BJ (cell line): Measurements from ENCODE around the gene SAFB. TPM values are rescaled to one million over a fixed set of nuclear protein-coding genes. Genes with fewer than 3 reads are reported as not detected.

Experiments
- CTCF ChIA-PET: fragments of 350-600 bp; formaldehyde crosslinking; extraction: SDS; loops from one replicate; lab custom pipeline; 2021; ENCODE audit warnings: antibody characterized with exemption, inconsistent platforms; lab: Yijun Ruan, JAX
- POLR2A ChIA-PET: fragments of 300-600 bp; sonication (Branson Sonifier 250); formaldehyde crosslinking; extraction: SDS; loops from one replicate; lab custom pipeline; 2021; ENCODE audit warnings: antibody characterized with exemption; lab: Charles Lee
- DNase-seq: peaks from one replicate; pipeline ENCODE4 v3.0.0-alpha.2; 2011; ENCODE audit warnings: low read depth
- H3K27me3 ChIP-seq: 2 replicates; pipeline ENCODE4 v1.6.0; 2011; ENCODE audit warnings: low read length; ENCODE audit not compliant: control insufficient read depth, insufficient read depth
- H3K36me3 ChIP-seq: 2 replicates; pipeline ENCODE4 v1.5.1; 2011; ENCODE audit warnings: low read length; ENCODE audit not compliant: control insufficient read depth, insufficient read depth
- H3K4me3 ChIP-seq: 2 replicates; pipeline ENCODE4 v1.5.1; 2011; ENCODE audit warnings: low read depth, mild to moderate bottlenecking, control low read depth, low read length
- CTCF ChIP-seq: IDR thresholded peaks from 2 replicates; pipeline ENCODE4 v1.5.1; 2011; ENCODE audit warnings: low read depth, mild to moderate bottlenecking, control low read depth, inconsistent platforms, low read length, moderate library complexity; ENCODE audit not compliant: insufficient read depth
- polyA plus RNA-seq: library from polyadenylated mRNA; depleted of rRNA; stranded (reverse); fragments of >200 nt; gene quantifications from 2 replicates; pipeline ENCODE4 v1.2.3, GENCODE V29; 2011

Gene SAFB
- polyA plus RNA-seq, 1 experiment: 20.8 TPM

GRCh38 chr19:5635427-5635826, 12.5 kb downstream of the SAFB start:
- no peaks in the 10 kb centered on the region for H3K36me3 ChIP-seq
- H3K27me3 ChIP-seq: no peaks in the 10 kb centered on the region
- POLR2A ChIA-PET: no interaction called here
- TF ChIP-seq CTCF: no peak
- H3K4me3 ChIP-seq: no peak overlapping the region
- CTCF ChIA-PET: interaction anchor here (1.0 kb wide), 1 partner anchor 51 kb away, joined by 3 read pairs; no protein-coding TSS in a partner anchor
- no peak for DNase-seq

GRCh38 chr19:5637971-5638370, 15.1 kb downstream of the SAFB start:
- Histone ChIP-seq H3K27me3 (no peaks in the 10 kb centered on the region), H3K36me3 (peaks cover 3% of the 10 kb centered on the region), H3K4me3 (no peak overlapping the region)
- POLR2A ChIA-PET: no interaction called here
- no peak for TF ChIP-seq CTCF
- no peak for DNase-seq
- CTCF ChIA-PET: interaction anchor here (0.6 kb wide), 1 partner anchor 45 kb away, joined by 3 read pairs; no protein-coding TSS in a partner anchor

GRCh38 chr19:5641171-5641570, 18.3 kb downstream of the SAFB start:
- CTCF ChIA-PET: no interaction called here
- no peaks in the 10 kb centered on the region for H3K27me3 ChIP-seq
- no peak for TF ChIP-seq CTCF
- no peak overlapping the region for H3K4me3 ChIP-seq
- POLR2A ChIA-PET: no interaction called here
- peaks cover 7% of the 10 kb centered on the region for H3K36me3 ChIP-seq
- no peak for DNase-seq

DNA sequence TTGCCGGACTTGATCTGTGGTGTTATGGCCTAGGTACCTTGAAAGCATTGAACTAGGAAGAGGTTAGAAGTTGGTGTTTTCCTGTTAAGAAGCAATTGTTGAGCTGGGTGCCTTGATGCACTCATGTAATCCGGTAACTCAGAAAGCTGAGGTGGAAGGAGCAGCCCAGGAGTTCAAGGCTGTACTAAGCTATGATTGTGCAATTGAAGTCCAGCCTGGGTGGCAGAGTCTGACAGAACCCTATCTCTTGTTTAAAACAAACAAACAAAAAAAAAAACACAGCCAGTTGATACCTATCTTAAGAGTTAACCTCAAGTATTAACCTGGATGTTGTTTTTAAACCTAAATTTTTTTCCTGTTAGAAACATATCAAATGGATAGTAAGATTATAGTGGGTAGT, 19.3 kb downstream of the SAFB start:
- peaks cover 13% of the 10 kb centered on the region for H3K36me3 ChIP-seq
- H3K4me3 ChIP-seq: no peak overlapping the region
- POLR2A ChIA-PET: no interaction called here
- TF ChIP-seq CTCF: no peak
- CTCF ChIA-PET: no interaction called here
- H3K27me3 ChIP-seq: no peaks in the 10 kb centered on the region
- DNase-seq: no peak

- DNase-seq: no peak
- ChIA-PET POLR2A (no interaction called here), CTCF (no interaction called here)
- Histone ChIP-seq H3K36me3 (peaks cover 18% of the 10 kb centered on the region), H3K27me3 (no peaks in the 10 kb centered on the region), H3K4me3 (no peak overlapping the region)
- no peak for TF ChIP-seq CTCF
Measured at GRCh38 chr19:5643060-5643459, 20.2 kb downstream of the SAFB start.
